Endothelial cell of umbilical vein (primary cell): ENCODE results near the gene ABHD11. TPM values are rescaled to one million over a fixed set of nuclear protein-coding genes. Genes with fewer than 3 reads are reported as not detected.

Experiments
- BruUV-seq: library from RNA; stranded (reverse); fragments of 400-500 nt; replicated peaks from 2 replicates; lab custom pipeline; 2021; lab: Mats Ljungman, UMichigan
- CTCF ChIA-PET: fragments of 300-600, 350-600 bp; sonication (Branson Sonifier 250); formaldehyde crosslinking; loops from one replicate; lab custom pipeline; 2021; ENCODE audit warnings: antibody characterized with exemption, inconsistent platforms; lab: Charles Lee
- POLR2A ChIA-PET: fragments of 300-600, 350-600 bp; sonication (Branson Sonifier 250); formaldehyde crosslinking; loops from one replicate; lab custom pipeline; 2021; ENCODE audit warnings: antibody characterized with exemption, inconsistent platforms; lab: Charles Lee
- DNase-seq: peaks from one replicate; pipeline ENCODE4 v3.0.0-alpha.2; 2011; ENCODE audit warnings: low read depth, low spot score
- FAIRE-seq: peaks from 2 replicates; lab custom pipeline; 2011; peaks lifted over from hg19 to GRCh38; lab: Jason Lieb, UNC
- H2AFZ ChIP-seq: 2 replicates; pipeline ENCODE4 v1.6.0; 2012; ENCODE audit warnings: low read depth, low read length, control low read depth, inconsistent platforms
- H3K27ac ChIP-seq: 2 replicates; pipeline ENCODE4 v1.5.1; 2011; ENCODE audit warnings: low read depth, mild to moderate bottlenecking, control low read depth, low read length, moderate library complexity; ENCODE audit not compliant: insufficient read depth
- H3K27me3 ChIP-seq, 2 experiments: 2 replicates each; pipeline versions ENCODE4 v1.6.0 to v1.6.1; 2011; ENCODE audit warnings: low read length in 2 of 2, mixed read lengths in 1 of 2; ENCODE audit not compliant: control insufficient read depth in 2 of 2, insufficient read depth in 2 of 2
- H3K36me3 ChIP-seq, 2 experiments: 2 replicates in 1 of 2; 3 replicates in 1 of 2; pipeline ENCODE4 v1.5.1; 2011; ENCODE audit warnings: low read length in 2 of 2, mild to moderate bottlenecking in 1 of 2, moderate library complexity in 1 of 2; ENCODE audit not compliant: control insufficient read depth in 2 of 2, insufficient read depth in 2 of 2; ENCODE audit errors: extremely low read depth in 1 of 2
- H3K4me1 ChIP-seq: 3 replicates; pipeline ENCODE4 v1.5.1; 2011; ENCODE audit warnings: mild to moderate bottlenecking, low read length; ENCODE audit not compliant: control insufficient read depth, insufficient read depth; ENCODE audit errors: extremely low read depth
- H3K4me2 ChIP-seq: 2 replicates; pipeline ENCODE4 v1.6.1; 2011; ENCODE audit warnings: low read length, control low read depth, mixed read lengths; ENCODE audit not compliant: insufficient read depth
- H3K4me3 ChIP-seq, 3 experiments: fragments of 200-600 bp in 1 of 3; sonication (generic), shearing (Covaris generic) in 1 of 3; replicated peaks in 1 of 3; 2 replicates each; pipeline ENCODE4 v1.5.1; 2011 to 2016; ENCODE audit warnings: control low read depth in 3 of 3, low read length in 3 of 3, mild to moderate bottlenecking in 2 of 3, inconsistent platforms in 1 of 3, low read depth in 1 of 3, moderate library complexity in 1 of 3; ENCODE audit not compliant: insufficient read depth in 1 of 3
- H3K79me2 ChIP-seq: 2 replicates; pipeline ENCODE4 v1.6.0; 2012; ENCODE audit warnings: low read length, inconsistent platforms; ENCODE audit not compliant: control insufficient read depth, insufficient read depth
- H3K9ac ChIP-seq: replicated peaks from 2 replicates; pipeline ENCODE3; 2011; ENCODE audit warnings: low read length, control low read depth; ENCODE audit not compliant: insufficient read depth; ENCODE audit errors: extremely low read depth
- H3K9me1 ChIP-seq: replicated peaks from 3 replicates; pipeline ENCODE4 v1.6.0; 2011; ENCODE audit warnings: mild to moderate bottlenecking, low read length; ENCODE audit not compliant: control insufficient read depth, insufficient read depth; ENCODE audit errors: extremely low read depth
- H3K9me3 ChIP-seq: replicated peaks from 2 replicates; pipeline ENCODE4 v1.5.1; 2012; ENCODE audit warnings: low read length, inconsistent platforms; ENCODE audit not compliant: control insufficient read depth, insufficient read depth
- H4K20me1 ChIP-seq: replicated peaks from 2 replicates; pipeline ENCODE3; 2011; ENCODE audit warnings: mild to moderate bottlenecking, low read length; ENCODE audit not compliant: control insufficient read depth, insufficient read depth; ENCODE audit errors: extremely low read depth
- EZH2 ChIP-seq: IDR thresholded peaks from 2 replicates; pipeline ENCODE4 v1.6.1; 2012; ENCODE audit warnings: borderline replicate concordance, low read depth, mild to moderate bottlenecking, moderate library complexity, low read length, inconsistent platforms; ENCODE audit not compliant: severe bottlenecking
- FOS ChIP-seq: IDR thresholded peaks from 2 replicates; pipeline ENCODE4 v1.6.1; 2011; ENCODE audit warnings: mild to moderate bottlenecking, low read length, moderate library complexity, borderline replicate concordance; ENCODE audit not compliant: insufficient read depth
- GATA2 ChIP-seq: IDR thresholded peaks from 2 replicates; pipeline ENCODE4 v1.7.0; 2011; ENCODE audit warnings: low read depth, mild to moderate bottlenecking, moderate library complexity, mixed read lengths, low read length; ENCODE audit not compliant: insufficient read length, insufficient read depth
- JUN ChIP-seq: IDR thresholded peaks from 2 replicates; pipeline ENCODE4 v1.6.1; 2011; ENCODE audit warnings: borderline replicate concordance, low read depth; ENCODE audit not compliant: insufficient read length, insufficient read depth
- MYC ChIP-seq: IDR thresholded peaks from one replicate; pipeline ENCODE4 v1.6.1; 2011; ENCODE audit warnings: mild to moderate bottlenecking, low read depth, low read length
- POLR2A ChIP-seq: IDR thresholded peaks from 2 replicates; pipeline ENCODE4 v1.6.1; 2012; ENCODE audit warnings: low read depth, mild to moderate bottlenecking, control low read depth, low read length
- POLR2AphosphoS5 ChIP-seq: IDR thresholded peaks from 2 replicates; pipeline ENCODE4 v1.6.1; 2012; ENCODE audit warnings: low read depth, mild to moderate bottlenecking, control low read depth, low read length, moderate library complexity; ENCODE audit not compliant: insufficient read depth
- dilution Hi-C: fragments of 300-500 bp; cut with MboI; formaldehyde crosslinking; loops from one replicate; pipeline ENCODE4 v1.15.0; 2019; ENCODE audit warnings: low sequenced_read_pairs; ENCODE audit not compliant: extremely low pct_ligation_motif_present
- intact Hi-C: fragments of 100-400 bp; cut with micrococcal nuclease; formaldehyde crosslinking; loops from one replicate; pipeline ENCODE4 v1.10.0; 2022
- polyA plus RNA-seq, 4 experiments: library from polyadenylated mRNA; depleted of rRNA in 3 of 4; stranded (reverse) in 3 of 4; unstranded in 1 of 4; fragments of >200 nt; gene quantifications; 2 replicates each; pipeline versions ENCODE4 v1.2.1 to v1.2.3, GENCODE V29; 2011 to 2012; ENCODE audit warnings: missing spikeins in 1 of 4
- total RNA-seq: library from RNA; stranded (reverse); gene quantifications from 2 replicates; pipeline ENCODE4 v1.2.3, GENCODE V29; 2021
- TF ChIP-seq, protein P1 (sequence below): IDR thresholded peaks from 2 replicates; pipeline ENCODE4 v1.6.1; 2011; ENCODE audit not compliant: insufficient read depth, insufficient read length
- TF ChIP-seq, protein P2 (sequence below), 2 donors: IDR thresholded peaks; 1 replicate in 1 of 2; 2 replicates in 1 of 2; pipeline ENCODE4 v1.5.1; 2011; ENCODE audit warnings: low read length in 2 of 2, mild to moderate bottlenecking in 2 of 2, moderate library complexity in 2 of 2, control low read depth in 1 of 2, inconsistent platforms in 1 of 2, low read depth in 1 of 2; ENCODE audit not compliant: insufficient read depth in 1 of 2; ENCODE audit errors: extremely low read depth in 1 of 2

ABHD11 gene
- total and polyA plus RNA-seq, 2 donors (not counting 3 experiments of a cell fraction or from before 2014, with no cell fraction given): 13.3 to 18.4 TPM

DNA sequence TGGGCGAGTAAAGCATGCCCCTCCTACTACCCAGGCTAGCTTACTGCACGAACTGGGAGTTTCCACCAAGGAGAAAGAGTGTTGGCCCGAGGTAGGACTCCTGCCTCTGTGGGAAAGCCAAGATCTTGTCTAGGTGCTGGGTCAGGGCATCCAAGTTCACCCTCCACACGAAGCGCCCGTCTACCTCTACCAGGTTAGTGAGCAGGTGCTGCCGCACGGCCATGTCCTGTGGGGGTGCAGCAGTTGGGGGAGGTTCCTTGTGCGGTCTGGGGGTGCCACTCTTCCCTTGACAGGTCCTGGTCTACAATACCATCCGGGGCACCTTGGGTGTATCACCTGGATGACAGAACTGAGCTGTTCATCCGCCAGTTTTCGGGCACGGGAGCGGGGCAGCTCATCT lies 1.7 kb downstream of the ABHD11 start:
- Histone ChIP-seq H3K27me3 (no peaks in the 10 kb centered on the region), H3K4me3 (no peak overlapping the region), H3K27ac (no peak overlapping the region), H3K36me3 (no peaks in the 10 kb centered on the region), H3K9me3 (no peaks in the 10 kb centered on the region), H3K9me1 (no peaks in the 10 kb centered on the region), H3K9ac (no peak overlapping the region), H3K4me2 (no peak overlapping the region), H3K79me2 (no peaks in the 10 kb centered on the region), H4K20me1 (no peaks in the 10 kb centered on the region), H3K4me1 (peaks cover 8% of the 10 kb centered on the region), H2AFZ (no peak overlapping the region)
- FAIRE-seq (no peak), DNase-seq (no peak)
- intact Hi-C loops (no loop called here), dilution Hi-C loops (no loop called here)
- TF ChIP-seq POLR2A (no peak), FOS (no peak), MYC (no peak), EZH2 (no peak), JUN (no peak), POLR2AphosphoS5 (no peak), GATA2 (no peak)
- TF ChIP-seq, protein P1, sequence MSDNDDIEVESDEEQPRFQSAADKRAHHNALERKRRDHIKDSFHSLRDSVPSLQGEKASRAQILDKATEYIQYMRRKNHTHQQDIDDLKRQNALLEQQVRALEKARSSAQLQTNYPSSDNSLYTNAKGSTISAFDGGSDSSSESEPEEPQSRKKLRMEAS: no peak
- TF ChIP-seq, protein P2, sequence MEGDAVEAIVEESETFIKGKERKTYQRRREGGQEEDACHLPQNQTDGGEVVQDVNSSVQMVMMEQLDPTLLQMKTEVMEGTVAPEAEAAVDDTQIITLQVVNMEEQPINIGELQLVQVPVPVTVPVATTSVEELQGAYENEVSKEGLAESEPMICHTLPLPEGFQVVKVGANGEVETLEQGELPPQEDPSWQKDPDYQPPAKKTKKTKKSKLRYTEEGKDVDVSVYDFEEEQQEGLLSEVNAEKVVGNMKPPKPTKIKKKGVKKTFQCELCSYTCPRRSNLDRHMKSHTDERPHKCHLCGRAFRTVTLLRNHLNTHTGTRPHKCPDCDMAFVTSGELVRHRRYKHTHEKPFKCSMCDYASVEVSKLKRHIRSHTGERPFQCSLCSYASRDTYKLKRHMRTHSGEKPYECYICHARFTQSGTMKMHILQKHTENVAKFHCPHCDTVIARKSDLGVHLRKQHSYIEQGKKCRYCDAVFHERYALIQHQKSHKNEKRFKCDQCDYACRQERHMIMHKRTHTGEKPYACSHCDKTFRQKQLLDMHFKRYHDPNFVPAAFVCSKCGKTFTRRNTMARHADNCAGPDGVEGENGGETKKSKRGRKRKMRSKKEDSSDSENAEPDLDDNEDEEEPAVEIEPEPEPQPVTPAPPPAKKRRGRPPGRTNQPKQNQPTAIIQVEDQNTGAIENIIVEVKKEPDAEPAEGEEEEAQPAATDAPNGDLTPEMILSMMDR (IDR thresholded peaks at IDR 0.05; ENCODE audit: extremely low read depth in 1 of 2, insufficient read depth in 1 of 2, low read depth in 1 of 2, low read length in 2 of 2): no peak
- POLR2A ChIA-PET: no interaction called here
- BruUV-seq: no TSS peak
- CTCF ChIA-PET: interaction anchor here (2.7 to 5.3 kb wide), 2 partner anchors 130 to 131 kb away, joined by 22 to 106 read pairs; no protein-coding TSS in a partner anchor
